ENCODE data around the gene DHRS1.

DHRS1 gene

DNA sequence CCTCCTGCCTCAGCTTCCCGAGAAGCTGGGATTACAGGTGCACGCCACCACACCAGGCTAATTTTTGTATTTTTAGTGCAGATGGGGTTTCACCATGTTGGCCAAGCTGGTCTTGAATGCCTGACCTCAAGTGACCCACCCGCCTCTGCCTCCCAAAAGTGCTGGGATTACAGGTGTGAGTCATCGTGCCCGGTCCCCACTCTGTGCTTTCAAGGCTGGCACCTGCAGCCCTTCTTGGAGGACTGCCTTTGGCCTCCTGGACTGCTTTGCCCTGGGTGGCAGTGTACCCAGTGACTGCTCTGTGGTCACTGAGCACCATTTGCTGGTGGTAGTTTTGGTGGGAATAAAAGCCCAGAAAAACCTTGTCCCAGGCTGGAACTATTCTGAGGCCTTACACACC, 12.6 kb downstream of the DHRS1 start:
- peaks cover 21% of the 10 kb centered on the region for H3K36me3 ChIP-seq (ENCODE audit: insufficient read depth, low read length)
- no peaks in the 10 kb centered on the region for H3K4me1 ChIP-seq (ENCODE audit: insufficient read depth, low read length)
- H3K27ac ChIP-seq (ENCODE audit: low read length), result no peak overlapping the region
- H3K79me2 ChIP-seq (ENCODE audit: insufficient read depth, low read length), result no peaks in the 10 kb centered on the region
- no peaks in the 10 kb centered on the region for H4K20me1 ChIP-seq (ENCODE audit: insufficient read depth, low read length)
- no peak overlapping the region for H3K9ac ChIP-seq (ENCODE audit: low read depth, low read length)
- H3K4me3 ChIP-seq (ENCODE audit: low read depth in 1 of 2, low read length in 2 of 2), result no peak overlapping the region
- DNase-seq (no peak), ATAC-seq (ENCODE audit: insufficient read depth, low read depth) (no peak)
- TF ChIP-seq, protein P1, sequence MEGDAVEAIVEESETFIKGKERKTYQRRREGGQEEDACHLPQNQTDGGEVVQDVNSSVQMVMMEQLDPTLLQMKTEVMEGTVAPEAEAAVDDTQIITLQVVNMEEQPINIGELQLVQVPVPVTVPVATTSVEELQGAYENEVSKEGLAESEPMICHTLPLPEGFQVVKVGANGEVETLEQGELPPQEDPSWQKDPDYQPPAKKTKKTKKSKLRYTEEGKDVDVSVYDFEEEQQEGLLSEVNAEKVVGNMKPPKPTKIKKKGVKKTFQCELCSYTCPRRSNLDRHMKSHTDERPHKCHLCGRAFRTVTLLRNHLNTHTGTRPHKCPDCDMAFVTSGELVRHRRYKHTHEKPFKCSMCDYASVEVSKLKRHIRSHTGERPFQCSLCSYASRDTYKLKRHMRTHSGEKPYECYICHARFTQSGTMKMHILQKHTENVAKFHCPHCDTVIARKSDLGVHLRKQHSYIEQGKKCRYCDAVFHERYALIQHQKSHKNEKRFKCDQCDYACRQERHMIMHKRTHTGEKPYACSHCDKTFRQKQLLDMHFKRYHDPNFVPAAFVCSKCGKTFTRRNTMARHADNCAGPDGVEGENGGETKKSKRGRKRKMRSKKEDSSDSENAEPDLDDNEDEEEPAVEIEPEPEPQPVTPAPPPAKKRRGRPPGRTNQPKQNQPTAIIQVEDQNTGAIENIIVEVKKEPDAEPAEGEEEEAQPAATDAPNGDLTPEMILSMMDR (IDR thresholded peaks at IDR 0.05; ENCODE audit: borderline replicate concordance, extremely low read depth, low read length, poor library complexity, severe bottlenecking), result no peak
- no peak for TF ChIP-seq EZH2 (IDR thresholded peaks at IDR 0.05; ENCODE audit: borderline replicate concordance, low read depth, low read length, severe bottlenecking)
- no peaks in the 10 kb centered on the region for H3K27me3 ChIP-seq (ENCODE audit: insufficient read depth, low read length, poor library complexity)
- H3K4me2 ChIP-seq (ENCODE audit: insufficient read depth, low read length), result no peak overlapping the region
- H3K9me3 ChIP-seq (ENCODE audit: insufficient read depth, low read length, severe bottlenecking), result no peaks in the 10 kb centered on the region
- H2AFZ ChIP-seq (ENCODE audit: low read depth, low read length), result no peak overlapping the region

DNA sequence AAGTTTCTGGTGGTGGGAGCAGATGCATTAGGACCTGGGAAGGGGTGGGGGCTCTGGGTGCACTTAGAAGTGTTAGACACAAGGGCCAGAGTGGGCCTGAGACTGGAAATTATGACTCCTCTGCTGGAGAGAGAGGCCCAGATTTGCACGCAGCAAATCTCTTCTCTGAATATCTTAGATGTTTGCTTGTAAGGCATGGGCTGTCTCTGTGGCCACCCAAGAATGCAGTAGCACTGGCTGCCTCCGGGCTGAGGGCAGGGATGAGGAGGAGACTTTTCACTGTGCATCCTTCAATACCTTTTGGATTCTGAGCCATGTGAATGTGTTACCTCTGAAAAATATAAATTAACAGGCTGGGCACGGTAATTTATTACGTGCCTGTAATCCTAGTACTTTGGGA, 14.2 kb downstream of the DHRS1 start:
- no peak overlapping the region for H3K9ac ChIP-seq (ENCODE audit: low read depth, low read length)
- ATAC-seq (ENCODE audit: insufficient read depth, low read depth), result no peak
- no peaks in the 10 kb centered on the region for H3K4me1 ChIP-seq (ENCODE audit: insufficient read depth, low read length)
- no peak for TF ChIP-seq EZH2 (IDR thresholded peaks at IDR 0.05; ENCODE audit: borderline replicate concordance, low read depth, low read length, severe bottlenecking)
- TF ChIP-seq, protein P1 (IDR thresholded peaks at IDR 0.05; ENCODE audit: borderline replicate concordance, extremely low read depth, low read length, poor library complexity, severe bottlenecking), result no peak
- H3K27me3 ChIP-seq (ENCODE audit: insufficient read depth, low read length, poor library complexity), result no peaks in the 10 kb centered on the region
- H3K9me3 ChIP-seq (ENCODE audit: insufficient read depth, low read length, severe bottlenecking), result no peaks in the 10 kb centered on the region
- H3K79me2 ChIP-seq (ENCODE audit: insufficient read depth, low read length), result no peaks in the 10 kb centered on the region
- DNase-seq, result no peak
- H4K20me1 ChIP-seq (ENCODE audit: insufficient read depth, low read length), result no peaks in the 10 kb centered on the region
- no peak overlapping the region for H2AFZ ChIP-seq (ENCODE audit: low read depth, low read length)
- H3K4me3 ChIP-seq (ENCODE audit: low read depth in 1 of 2, low read length in 2 of 2), result no peak overlapping the region
- no peak overlapping the region for H3K27ac ChIP-seq (ENCODE audit: low read length)
- H3K36me3 ChIP-seq (ENCODE audit: insufficient read depth, low read length), result peaks cover 12% of the 10 kb centered on the region
- H3K4me2 ChIP-seq (ENCODE audit: insufficient read depth, low read length), result no peak overlapping the region

DNA sequence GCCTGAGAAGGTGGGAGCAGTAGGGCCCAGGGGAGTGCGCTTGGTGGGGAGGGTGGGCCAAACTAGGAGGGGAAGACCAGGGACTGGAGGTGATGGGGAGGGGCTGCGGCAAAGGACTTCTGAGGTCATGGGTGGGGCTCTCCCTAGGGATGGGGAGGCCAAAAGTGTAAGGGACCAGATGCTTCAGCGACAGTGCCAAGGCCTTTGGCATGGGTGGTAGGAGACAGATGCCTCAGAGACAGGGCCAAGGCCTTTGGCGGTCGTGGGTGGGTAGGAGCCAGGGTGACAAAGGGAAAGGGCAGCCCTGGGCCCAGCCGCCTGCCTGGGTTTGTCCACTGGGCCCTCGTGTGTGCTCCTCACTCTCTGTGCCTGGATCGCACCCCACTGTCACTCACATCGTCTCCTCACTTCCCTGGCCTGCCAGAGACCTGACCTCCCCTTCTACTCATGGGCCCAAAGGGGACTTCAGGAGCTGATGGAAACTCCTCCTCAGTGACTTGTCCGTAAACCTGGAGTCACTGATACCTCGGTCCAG, 15.0 kb downstream of the DHRS1 start:
- H3K4me2 ChIP-seq (ENCODE audit: insufficient read depth, low read length), result no peak overlapping the region
- H3K79me2 ChIP-seq (ENCODE audit: insufficient read depth, low read length), result no peaks in the 10 kb centered on the region
- H3K27me3 ChIP-seq (ENCODE audit: insufficient read depth, low read length, poor library complexity), result no peaks in the 10 kb centered on the region
- DNase-seq (no peak), ATAC-seq (ENCODE audit: insufficient read depth, low read depth) (no peak)
- H3K4me1 ChIP-seq (ENCODE audit: insufficient read depth, low read length), result no peaks in the 10 kb centered on the region
- H4K20me1 ChIP-seq (ENCODE audit: insufficient read depth, low read length), result no peaks in the 10 kb centered on the region
- no peak overlapping the region for H3K27ac ChIP-seq (ENCODE audit: low read length)
- no peak overlapping the region for H3K4me3 ChIP-seq (ENCODE audit: low read depth in 1 of 2, low read length in 2 of 2)
- H3K9me3 ChIP-seq (ENCODE audit: insufficient read depth, low read length, severe bottlenecking), result no peaks in the 10 kb centered on the region
- no peak for TF ChIP-seq EZH2 (IDR thresholded peaks at IDR 0.05; ENCODE audit: borderline replicate concordance, low read depth, low read length, severe bottlenecking)
- TF ChIP-seq, protein P1 (IDR thresholded peaks at IDR 0.05; ENCODE audit: borderline replicate concordance, extremely low read depth, low read length, poor library complexity, severe bottlenecking), result no peak
- H3K9ac ChIP-seq (ENCODE audit: low read depth, low read length), result no peak overlapping the region
- H3K36me3 ChIP-seq (ENCODE audit: insufficient read depth, low read length), result peaks cover 4% of the 10 kb centered on the region; the same call in 1 of the 2 replicates
- H2AFZ ChIP-seq (ENCODE audit: low read depth, low read length), result no peak overlapping the region
